ENCODE measurements around the gene MRPL20.

- no peak for TF ChIP-seq CTCF (IDR thresholded peaks at IDR 0.05)
- TF ChIP-seq RAD21 (IDR thresholded peaks at IDR 0.05; ENCODE audit: low read length) = no peak
- no peak for TF ChIP-seq RXRA (IDR thresholded peaks at IDR 0.05; ENCODE audit: borderline replicate concordance, low read depth)
- TF ChIP-seq RCOR1 (IDR thresholded peaks at IDR 0.05; ENCODE audit: low read length) = no peak
- no peak for TF ChIP-seq TCF12 (IDR thresholded peaks at IDR 0.05)
- TF ChIP-seq YY1 (IDR thresholded peaks at IDR 0.05; ENCODE audit: low read depth) = no peak
- no peak for TF ChIP-seq REST (IDR thresholded peaks at IDR 0.05; ENCODE audit: low read depth, low read length)
- no peak for TF ChIP-seq CHD2 (IDR thresholded peaks at IDR 0.05; ENCODE audit: low read length, partially characterized antibody)
- TF ChIP-seq MXI1 (IDR thresholded peaks at IDR 0.05; ENCODE audit: low read depth, low read length) = no peak
- no peak for TF ChIP-seq TAF1 (IDR thresholded peaks at IDR 0.05; ENCODE audit: borderline replicate concordance, low read depth, low read length)
- TF ChIP-seq POLR2AphosphoS5 (IDR thresholded peaks at IDR 0.05; ENCODE audit: low read depth, low read length) = no peak
- TF ChIP-seq SMC3 (IDR thresholded peaks at IDR 0.05; ENCODE audit: low read depth, low read length) = no peak
- TF ChIP-seq JUND (IDR thresholded peaks at IDR 0.05) = no peak
These were observed 30.8 kb upstream of the MRPL20 start for GRCh38 chr1:1437904-1438376.

Measured in SK-N-SH (cell line).